HEK293 (cell line): ENCODE measurements around the gene PDE9A.

Source experiments
- ZNF585B ChIP-seq: fragments of 450-650 bp; formaldehyde crosslinking; IDR thresholded peaks from 2 replicates; pipeline ENCODE4 v1.5.1; 2016; ENCODE audit warnings: missing biosample characterization, missing genetic modification characterization
- ZNF645 ChIP-seq: fragments of 450-650 bp; formaldehyde crosslinking; IDR thresholded peaks from 2 replicates; pipeline ENCODE4; 2016; ENCODE audit warnings: missing biosample characterization, missing genetic modification characterization

GRCh38 chr21:42763581-42764442, 110.4 kb downstream of the PDE9A start:
- TF ChIP-seq ZNF585B (tag by site-specific recombination) (no peak), ZNF645 (tag by site-specific recombination) (no peak)
